GM12878 (cell line): Measurements from ENCODE around the gene CACNG1. TPM values are rescaled to one million over a fixed set of nuclear protein-coding genes. Genes with fewer than 3 reads are reported as not detected.

Source experiments
- ATAC-seq: fragments of 200-7000 bp; cut with Tn5 transposase; 3 replicates; pipeline ENCODE4 v1.9.1; 2020; ENCODE audit warnings: mild to moderate bottlenecking, moderate library complexity
- BruUV-seq: library from RNA; stranded (reverse); fragments of 400-500 nt; replicated peaks from 2 replicates; lab custom pipeline; 2021; lab: Mats Ljungman, UMichigan
- CTCF ChIA-PET: fragments of 300-600 bp; sonication (Branson Sonifier 250); formaldehyde crosslinking; extraction: SDS; loops from one replicate; lab custom pipeline; 2021; ENCODE audit warnings: inconsistent platforms; lab: Yijun Ruan, JAX
- POLR2A ChIA-PET: fragments of 350-600 bp; formaldehyde crosslinking; extraction: SDS; loops from one replicate; lab custom pipeline; 2021; ENCODE audit warnings: inconsistent platforms; lab: Charles Lee
- RAD21 ChIA-PET: fragments of 300-600 bp; sonication (Branson Sonifier 250); formaldehyde crosslinking; loops from one replicate; lab custom pipeline; 2023; ENCODE audit warnings: antibody characterized with exemption; ENCODE audit not compliant: unreplicated experiment; lab: Charles Lee
- SMC1A ChIA-PET: fragments of 300-600 bp; sonication (Branson Sonifier 250); formaldehyde crosslinking; loops from one replicate; lab custom pipeline; 2023; ENCODE audit not compliant: unreplicated experiment, uncharacterized antibody; lab: Charles Lee
- DNase-seq: peaks from one replicate; pipeline ENCODE4 v3.0.0-alpha.2; 2011; ENCODE audit warnings: low read depth, low spot score
- FAIRE-seq: peaks from 3 replicates; lab custom pipeline; 2011; peaks lifted over from hg19 to GRCh38; lab: Jason Lieb, UNC
- H2AFZ ChIP-seq: 2 replicates; pipeline ENCODE4 v1.6.0; 2011; ENCODE audit warnings: low read depth, low read length, control low read depth; ENCODE audit not compliant: control insufficient read depth
- H3K27ac ChIP-seq: 2 replicates; pipeline ENCODE4 v1.5.1; 2011; ENCODE audit warnings: control low read depth; ENCODE audit not compliant: control insufficient read depth, insufficient read depth
- H3K27me3 ChIP-seq, 2 experiments: replicated peaks in 1 of 2; 2 replicates each; pipeline versions ENCODE4 v1.6.0 to v1.6.1; 2011; ENCODE audit warnings: low read length in 1 of 2; ENCODE audit not compliant: control insufficient read depth in 2 of 2, insufficient read depth in 2 of 2
- H3K36me3 ChIP-seq, 2 experiments: 2 replicates each; pipeline ENCODE4 v1.5.1; 2011; ENCODE audit warnings: low read length in 1 of 2; ENCODE audit not compliant: control insufficient read depth in 2 of 2, insufficient read depth in 2 of 2
- H3K4me1 ChIP-seq: 2 replicates; pipeline ENCODE4 v1.6.1; 2011; ENCODE audit warnings: mild to moderate bottlenecking, low read length, moderate library complexity, mixed read lengths; ENCODE audit not compliant: control insufficient read depth, insufficient read depth
- H3K4me2 ChIP-seq: 2 replicates; pipeline ENCODE4 v1.6.0; 2011; ENCODE audit warnings: control low read depth; ENCODE audit not compliant: control insufficient read depth, insufficient read depth
- H3K4me3 ChIP-seq: fragments of 200-600 bp; sonication (generic); 2 replicates; pipeline ENCODE4 v1.5.1; 2016
- H3K79me2 ChIP-seq: 2 replicates; pipeline ENCODE4 v1.6.0; 2011; ENCODE audit warnings: low read length; ENCODE audit not compliant: control insufficient read depth, insufficient read depth
- H3K9ac ChIP-seq: 2 replicates; pipeline ENCODE4 v1.8.0; 2011; ENCODE audit warnings: low read length, control low read depth, mixed read lengths; ENCODE audit not compliant: control insufficient read depth, insufficient read depth
- H3K9me3 ChIP-seq: replicated peaks from 3 replicates; pipeline ENCODE4 v1.5.1; 2011; ENCODE audit warnings: mild to moderate bottlenecking, low read length; ENCODE audit not compliant: control insufficient read depth, insufficient read depth
- H4K20me1 ChIP-seq: 2 replicates; pipeline ENCODE4 v1.6.0; 2011; ENCODE audit not compliant: control insufficient read depth, insufficient read depth
- ATF3 ChIP-seq: IDR thresholded peaks from 2 replicates; pipeline ENCODE4 v1.6.1; 2011; ENCODE audit warnings: low read depth, mild to moderate bottlenecking, low read length, moderate library complexity, borderline replicate concordance; ENCODE audit errors: extremely low read depth
- CBX5 ChIP-seq: sonication (generic); IDR thresholded peaks from 2 replicates; pipeline ENCODE4 v1.6.1; 2016; ENCODE audit warnings: low read depth, moderate library complexity, mild to moderate bottlenecking, inconsistent platforms
- FOXM1 ChIP-seq: IDR thresholded peaks from 2 replicates; pipeline ENCODE4 v1.6.1; 2012; ENCODE audit warnings: low read depth, mild to moderate bottlenecking, inconsistent platforms, low read length, moderate library complexity
- IKZF1 ChIP-seq: fragments of 450-650 bp; conservative IDR thresholded peaks from 2 replicates; pipeline ENCODE4 v1.6.1; 2017; ENCODE audit warnings: antibody characterized with exemption, mild to moderate bottlenecking
- MEF2A ChIP-seq: IDR thresholded peaks from 2 replicates; pipeline ENCODE4 v1.6.1; 2011; ENCODE audit warnings: low read depth, mild to moderate bottlenecking, low read length, moderate library complexity; ENCODE audit not compliant: insufficient read depth
- NFYA ChIP-seq: IDR thresholded peaks from 2 replicates; pipeline ENCODE4 v1.6.1; 2011; ENCODE audit warnings: low read depth, mild to moderate bottlenecking, low read length, improper control_type of control experiment, borderline replicate concordance
- NRF1 ChIP-seq: conservative IDR thresholded peaks from 2 replicates; pipeline ENCODE4 v1.6.1; 2011; ENCODE audit warnings: mild to moderate bottlenecking, low read depth, low read length, improper control_type of control experiment
- PBX3 ChIP-seq: IDR thresholded peaks from 2 replicates; pipeline ENCODE4 v1.6.1; 2011; ENCODE audit warnings: mild to moderate bottlenecking, low read depth, low read length, moderate library complexity; ENCODE audit not compliant: insufficient replicate concordance
- RB1 ChIP-seq: fragments of 450-650 bp; formaldehyde crosslinking; IDR thresholded peaks from 2 replicates; pipeline ENCODE4 v1.6.1; 2017; ENCODE audit warnings: mild to moderate bottlenecking, borderline replicate concordance
- SIX5 ChIP-seq: IDR thresholded peaks from 2 replicates; pipeline ENCODE4 v1.6.1; 2011; ENCODE audit warnings: mild to moderate bottlenecking, low read depth, low read length, moderate library complexity; ENCODE audit not compliant: severe bottlenecking
- SMAD1 ChIP-seq: fragments of 450-650 bp; IDR thresholded peaks from 2 replicates; pipeline ENCODE4 v1.6.1; 2018; ENCODE audit warnings: mild to moderate bottlenecking, low read depth; ENCODE audit not compliant: partially characterized antibody
- SMAD5 ChIP-seq: IDR thresholded peaks from 2 replicates; pipeline ENCODE4 v1.6.1; 2016; ENCODE audit warnings: antibody characterized with exemption, low read depth
- STAT3 ChIP-seq: IDR thresholded peaks from 2 replicates; pipeline ENCODE4 v1.6.1; 2011; ENCODE audit warnings: low read depth, low read length, improper control_type of control experiment
- SUZ12 ChIP-seq: fragments of 200-600 bp; sonication (generic); IDR thresholded peaks from one replicate; pipeline ENCODE4 v1.6.1; 2018; ENCODE audit warnings: antibody characterized with exemption, mild to moderate bottlenecking; ENCODE audit not compliant: unreplicated experiment
- TAF1 ChIP-seq: IDR thresholded peaks from 2 replicates; pipeline ENCODE4 v1.6.1; 2011; ENCODE audit warnings: mild to moderate bottlenecking, low read depth, low read length, borderline replicate concordance
- TARDBP ChIP-seq: IDR thresholded peaks from 2 replicates; pipeline ENCODE4 v1.6.1; 2016; ENCODE audit warnings: borderline replicate concordance
- WGBS: methylation state at CpG from one replicate; pipeline ENCODE4 v1.1.6; 2016; ENCODE audit warnings: low lambda C conversion rate; ENCODE audit not compliant: insufficient replicate concordance, insufficient coverage; ENCODE audit errors: missing lambda C conversion rate; 5-methylcytosine and 5-hydroxymethylcytosine counted together
- in situ Hi-C: fragments of 300-500 bp; cut with MboI; formaldehyde crosslinking; loops from 9 replicates; pipeline ENCODE4 v1.14.3; 2018; ENCODE audit warnings: mixed read lengths
- intact Hi-C: fragments of 100-400 bp; cut with micrococcal nuclease; formaldehyde crosslinking; loops from one replicate; pipeline ENCODE4 v1.14.2; 2022; ENCODE audit not compliant: unreplicated experiment
- polyA plus RNA-seq, 11 experiments: library from polyadenylated mRNA; depleted of rRNA in 4 of 11; unstranded in 6 of 11; stranded (reverse) in 5 of 11; fragments of >200 nt; fragmentation: Nextera tagmentation in 4 of 11; fragmentation: Illumina TruSeq in 1 of 11; extraction: Ambion mirVana in 4 of 11; extraction: Trizol in 1 of 11; gene quantifications; 1 replicate in 1 of 11; 2 replicates in 10 of 11; pipeline versions ENCODE4 v1.2.1 to v1.2.3, GENCODE V29; 2011 to 2016; ENCODE audit warnings: inconsistent platforms in 2 of 11, missing spikeins in 2 of 11, low read depth in 1 of 11
- total RNA-seq, 4 experiments: library from RNA; depleted of rRNA in 3 of 4; stranded (reverse); fragments of >200 nt in 3 of 4; fragmentation: Illumina TruSeq in 1 of 4; extraction: Trizol in 1 of 4; gene quantifications; 2 replicates each; pipeline versions ENCODE4 v1.2.1 to v1.2.3, GENCODE V29; 2013 to 2021

The CACNG1 gene
- total and polyA plus RNA-seq, 10 of the 15 experiments (the other 5 are each of a cell fraction or from before 2014, with no cell fraction given): not detected

GRCh38 chr17:67013891-67014290 is 30.5 kb upstream of the CACNG1 start:
- TF ChIP-seq RB1 (no peak), ATF3 (no peak), NRF1 (no peak), FOXM1 (no peak), TARDBP (no peak), STAT3 (no peak), IKZF1 (no peak), MEF2A (no peak), PBX3 (no peak), NFYA (no peak), CBX5 (no peak), TAF1 (no peak), SMAD5 (no peak), SIX5 (no peak), SMAD1 (no peak), SUZ12 (no peak)
- TF ChIP-seq, all 136 proteins: peak for 0
- intact Hi-C loops (no loop called here), in situ Hi-C loops (no loop called here)
- Histone ChIP-seq H2AFZ (no peak overlapping the region), H3K4me3 (no peak overlapping the region), H3K9ac (no peak overlapping the region), H3K27ac (no peak overlapping the region), H3K27me3 (no peaks in the 10 kb centered on the region), H3K4me1 (peaks cover 8% of the 10 kb centered on the region), H3K4me2 (no peak overlapping the region), H3K9me3 (no peaks in the 10 kb centered on the region), H3K36me3 (no peaks in the 10 kb centered on the region), H4K20me1 (no peaks in the 10 kb centered on the region), H3K79me2 (no peaks in the 10 kb centered on the region)
- no peak for FAIRE-seq
- POLR2A ChIA-PET: no interaction called here
- no peak for DNase-seq
- SMC1A ChIA-PET: no interaction called here
- 67% methylated on average over 8 of the region's 8 CpGs for WGBS
- ATAC-seq: no peak
- CTCF ChIA-PET: interaction anchor here (1.0 kb wide), 1 partner anchor 31 kb away, joined by 3 read pairs; no protein-coding TSS in a partner anchor
- RAD21 ChIA-PET: no interaction called here
- BruUV-seq: no TSS peak
